Ectodermal cell (in vitro differentiated cells): ENCODE results near the gene LGALSL. TPM values are rescaled to one million over a fixed set of nuclear protein-coding genes. Genes with fewer than 3 reads are reported as not detected.

Experiments
- H3K27ac ChIP-seq: 2 replicates; pipeline ENCODE4 v1.7.0; 2013; ENCODE audit warnings: mild to moderate bottlenecking, low read depth, low read length; ENCODE audit not compliant: insufficient read depth, poor library complexity, severe bottlenecking
- H3K27me3 ChIP-seq: 2 replicates; pipeline ENCODE4 v1.7.0; 2013; ENCODE audit warnings: mild to moderate bottlenecking, low read length; ENCODE audit not compliant: insufficient read depth, control insufficient read depth, poor library complexity, severe bottlenecking
- H3K36me3 ChIP-seq: one replicate; pipeline ENCODE4 v1.7.0; 2013; ENCODE audit warnings: low read length; ENCODE audit not compliant: control insufficient read depth, insufficient read depth
- H3K4me1 ChIP-seq: one replicate; pipeline ENCODE4 v1.7.0; 2013; ENCODE audit warnings: low read length; ENCODE audit not compliant: control insufficient read depth, insufficient read depth
- H3K4me3 ChIP-seq: 2 replicates; pipeline ENCODE4 v1.7.0; 2013; ENCODE audit warnings: low read depth, low read length, control low read depth; ENCODE audit not compliant: insufficient read depth
- H3K9me3 ChIP-seq: 2 replicates; pipeline ENCODE4 v1.7.0; 2013; ENCODE audit warnings: mild to moderate bottlenecking, low read length, moderate library complexity; ENCODE audit not compliant: control insufficient read depth
- WGBS, 2 experiments: methylation state at CpG; one replicate each; pipeline ENCODE4 v1.1.7; 2013; ENCODE audit warnings: missing lambda C conversion rate in 2 of 2; 5-methylcytosine and 5-hydroxymethylcytosine counted together
- polyA plus RNA-seq, 4 experiments: library from polyadenylated mRNA; stranded (reverse); fragments of 50-300 nt; gene quantifications; one replicate each; pipeline ENCODE4 v1.2.3, GENCODE V29; 2013

LGALSL gene
- polyA plus RNA-seq (2013, experiment 1 of 4): 23.7 TPM
- 22.1 TPM for polyA plus RNA-seq (2013, experiment 2 of 4)
- 24.1 TPM for polyA plus RNA-seq (2013, experiment 3 of 4)
- 19.7 TPM for polyA plus RNA-seq (2013, experiment 4 of 4)

DNA sequence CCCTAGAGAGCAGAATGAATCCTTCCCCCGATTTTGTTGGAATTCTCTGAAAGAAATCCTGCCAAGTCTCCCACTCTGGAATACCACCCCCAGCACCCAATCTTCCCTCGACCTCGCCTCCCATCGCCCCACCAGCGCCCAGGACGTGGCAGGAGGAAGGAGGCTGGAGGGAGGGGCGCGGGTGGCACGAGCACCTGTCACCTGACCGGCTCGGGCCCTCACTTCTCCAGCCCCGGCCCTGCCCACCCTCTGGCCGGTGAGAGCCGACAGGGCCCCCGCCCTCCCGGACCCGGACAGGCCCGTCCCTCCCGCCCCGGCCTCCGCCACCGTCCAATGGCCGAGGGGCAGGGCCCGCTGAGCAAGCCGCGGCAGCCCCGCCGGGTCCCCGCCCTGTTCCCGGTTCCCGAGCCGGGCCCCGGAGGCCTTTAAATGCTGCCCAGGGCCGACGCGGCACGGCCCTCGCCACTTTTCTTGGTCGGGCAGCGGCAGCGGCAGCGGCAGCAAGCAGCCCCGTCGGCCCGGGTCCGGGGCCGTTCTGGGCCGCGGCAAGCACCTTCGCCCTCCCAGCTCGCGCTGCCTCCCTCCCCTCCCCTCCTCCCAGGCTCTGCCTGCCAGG lies at the start of gene LGALSL:
TSS of gene LGALSL (plus strand) at position 393 of the 616 bp plus-strand sequence. CDS start 384 bp downstream, outside the sequence.
- WGBS, 2 experiments: 0 to 1% methylated on average over 52 of the region's 52 CpGs
- Histone ChIP-seq H3K9me3 (no peaks in the 10 kb centered on the region), H3K4me1 (peaks cover 6% of the 10 kb centered on the region), H3K27ac (peak within 1 kb of the TSS; percentile 72), H3K36me3 (peaks cover 3% of the 10 kb centered on the region), H3K4me3 (peak within 1 kb of the TSS; percentile 75), H3K27me3 (no peaks in the 10 kb centered on the region)

DNA sequence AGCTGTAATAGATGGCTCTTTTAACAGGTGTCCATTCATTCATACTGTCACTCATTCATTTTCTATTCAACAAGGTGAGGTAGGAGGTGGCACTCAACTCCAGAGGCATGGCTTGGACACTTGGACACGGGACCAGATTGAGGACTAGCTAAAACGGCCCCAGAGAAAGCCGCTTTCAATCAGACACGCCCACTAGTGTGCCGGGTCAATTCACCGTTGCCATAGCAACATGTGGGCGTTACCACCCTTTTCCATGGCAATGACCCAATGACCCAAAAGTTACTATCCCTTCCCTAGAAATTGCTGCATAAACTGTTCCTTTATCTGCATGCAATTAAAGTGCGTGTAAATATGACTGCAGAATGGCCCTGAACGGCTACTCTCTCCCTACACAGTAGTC lies 49.2 kb upstream of the LGALSL start:
- Histone ChIP-seq H3K27ac (peak overlapping the region; percentile 95), H3K9me3 (no peaks in the 10 kb centered on the region), H3K4me1 (peaks cover 51% of the 10 kb centered on the region), H3K4me3 (peak overlapping the region; percentile 2), H3K36me3 (no peaks in the 10 kb centered on the region), H3K27me3 (no peaks in the 10 kb centered on the region)
- 37 to 41% methylated on average over 9 of the region's 9 CpGs for WGBS, 2 experiments

DNA sequence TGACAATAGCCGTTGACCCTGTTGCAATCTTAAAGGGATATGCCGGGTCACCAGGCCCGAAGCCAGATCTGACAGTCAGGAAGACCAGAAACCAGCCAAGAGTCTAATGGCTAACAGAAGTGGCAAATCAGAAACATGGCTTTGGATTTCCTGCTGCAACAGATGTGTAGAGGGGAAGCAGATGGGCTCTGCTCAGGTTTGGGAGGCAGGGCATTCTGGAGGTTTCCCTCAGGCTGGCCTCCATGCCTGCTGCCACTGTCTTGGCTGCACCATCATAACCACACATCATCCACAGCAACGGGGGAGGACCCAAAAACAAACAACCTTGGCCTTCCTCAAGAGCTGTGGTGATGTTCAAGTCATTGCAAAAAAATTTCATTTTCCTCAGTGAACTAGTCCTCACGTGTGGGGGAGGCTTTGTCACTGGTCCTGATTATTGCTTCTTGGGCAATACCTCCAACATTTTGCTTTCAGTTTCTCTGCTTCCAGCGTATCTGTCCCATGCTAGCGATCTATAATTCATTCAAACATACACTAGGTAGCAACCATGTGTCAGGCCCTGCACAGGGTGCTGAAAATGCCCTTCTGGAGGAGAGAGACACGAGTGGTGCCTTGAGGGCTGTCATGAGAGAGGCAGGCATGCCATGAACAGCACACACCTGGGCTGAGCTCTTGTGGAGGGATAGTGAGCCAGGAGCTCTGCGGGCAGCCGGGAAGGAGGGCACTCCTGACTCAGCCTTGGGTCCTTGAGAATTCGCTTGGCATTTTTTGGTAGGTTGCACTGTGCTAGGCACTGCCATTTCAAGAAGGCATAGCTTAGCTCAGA lies 48.2 kb upstream of the LGALSL start:
- Histone ChIP-seq H3K4me3 (no peak overlapping the region), H3K4me1 (peaks cover 47% of the 10 kb centered on the region), H3K36me3 (no peaks in the 10 kb centered on the region), H3K27ac (no peak overlapping the region), H3K27me3 (no peaks in the 10 kb centered on the region), H3K9me3 (no peaks in the 10 kb centered on the region)
- 93 to 95% methylated on average over 11 of the region's 11 CpGs for WGBS, 2 experiments

DNA sequence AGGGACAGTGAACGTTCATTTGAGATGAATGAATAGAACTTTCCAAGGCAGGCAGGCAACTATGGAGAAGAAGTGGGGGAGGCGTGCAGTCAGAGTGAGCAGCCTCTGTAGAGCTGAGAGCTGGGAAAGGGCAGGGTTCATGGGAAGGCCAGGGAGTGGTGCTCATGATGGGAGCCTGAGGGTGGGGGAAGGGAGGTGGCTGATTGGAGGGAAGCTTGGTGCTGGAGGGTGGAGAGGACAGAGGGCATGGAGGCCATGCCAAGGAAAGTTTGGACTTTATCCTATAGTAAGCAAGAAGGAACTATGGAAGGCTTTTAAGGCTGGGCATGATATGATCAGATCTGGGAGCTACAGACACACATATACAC lies 47.6 kb upstream of the LGALSL start:
- WGBS, 2 experiments: 82 to 84% methylated on average over 2 of the region's 2 CpGs
- H3K27me3 ChIP-seq: no peaks in the 10 kb centered on the region
- peaks cover 41% of the 10 kb centered on the region for H3K4me1 ChIP-seq
- no peaks in the 10 kb centered on the region for H3K36me3 ChIP-seq
- no peaks in the 10 kb centered on the region for H3K9me3 ChIP-seq
- no peak overlapping the region for H3K27ac ChIP-seq
- no peak overlapping the region for H3K4me3 ChIP-seq

DNA sequence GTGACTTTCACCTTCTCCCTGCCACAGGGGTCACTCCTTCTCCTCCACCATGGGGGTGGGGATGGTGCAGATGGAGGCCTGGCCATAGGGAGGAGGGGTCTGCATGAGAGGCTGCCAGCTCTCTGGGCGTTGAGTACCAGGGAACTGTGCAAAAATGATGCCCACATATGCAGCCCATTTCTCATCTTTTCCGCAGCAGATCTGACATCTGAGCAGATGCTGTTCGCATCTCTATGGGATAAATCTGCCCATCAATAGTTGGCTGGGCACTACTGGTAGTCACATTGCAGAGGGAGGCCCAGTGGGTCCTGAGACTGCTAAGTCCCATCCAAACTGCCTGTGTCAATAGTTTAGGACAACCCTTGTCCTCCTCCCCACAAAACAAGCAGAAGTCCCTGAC lies 45.9 kb upstream of the LGALSL start:
- H3K27ac ChIP-seq: no peak overlapping the region
- H3K27me3 ChIP-seq: no peaks in the 10 kb centered on the region
- no peak overlapping the region for H3K4me3 ChIP-seq
- peaks cover 32% of the 10 kb centered on the region for H3K4me1 ChIP-seq
- H3K36me3 ChIP-seq: no peaks in the 10 kb centered on the region
- WGBS, 2 experiments: 92 to 96% methylated on average over 3 of the region's 3 CpGs
- H3K9me3 ChIP-seq: no peaks in the 10 kb centered on the region

DNA sequence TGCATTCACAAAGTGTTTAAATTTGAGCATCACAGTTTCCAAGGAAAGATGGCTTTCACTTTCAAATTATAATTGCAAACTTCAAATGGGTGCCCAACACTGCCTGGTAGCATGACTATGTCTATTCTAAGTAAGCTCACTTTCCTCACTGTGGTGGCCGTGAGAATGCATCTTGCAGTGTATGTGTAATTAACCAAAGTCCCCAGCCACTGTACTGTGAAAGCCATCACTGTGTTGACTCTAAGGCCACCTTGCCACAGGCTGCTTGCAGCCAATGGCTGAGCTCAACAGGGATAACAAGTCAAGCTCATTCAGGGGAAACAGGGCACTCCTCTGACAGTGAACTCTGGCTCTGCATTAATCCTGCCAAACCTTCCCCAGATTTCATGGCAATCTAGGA lies 43.3 kb upstream of the LGALSL start:
- H3K4me1 ChIP-seq: peaks cover 8% of the 10 kb centered on the region
- 74 to 100% methylated on average over 1 of the region's 1 CpG for WGBS, 2 experiments
- no peaks in the 10 kb centered on the region for H3K27me3 ChIP-seq
- H3K27ac ChIP-seq: no peak overlapping the region
- no peak overlapping the region for H3K4me3 ChIP-seq
- H3K36me3 ChIP-seq: no peaks in the 10 kb centered on the region
- H3K9me3 ChIP-seq: no peaks in the 10 kb centered on the region

DNA sequence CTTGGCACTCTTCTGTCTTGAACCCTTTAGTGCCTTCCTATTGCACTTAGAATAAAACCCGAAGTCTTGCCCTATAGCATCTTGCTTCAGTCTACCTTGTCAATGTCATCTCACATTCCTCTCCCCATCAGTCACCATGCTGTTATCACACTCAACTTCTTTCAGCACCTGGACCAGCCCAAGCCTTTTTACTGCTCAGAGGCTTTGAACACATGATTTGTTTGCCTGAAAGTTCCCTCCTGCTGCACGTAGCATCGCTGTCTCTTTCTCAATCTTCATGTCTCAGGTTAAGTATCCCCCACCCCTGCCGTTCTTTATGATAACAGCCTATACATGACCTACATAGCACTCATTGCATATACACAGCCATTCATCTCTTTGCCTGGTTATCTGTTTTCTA lies 41.3 kb upstream of the LGALSL start:
- no peak overlapping the region for H3K27ac ChIP-seq
- no peaks in the 10 kb centered on the region for H3K27me3 ChIP-seq

DNA sequence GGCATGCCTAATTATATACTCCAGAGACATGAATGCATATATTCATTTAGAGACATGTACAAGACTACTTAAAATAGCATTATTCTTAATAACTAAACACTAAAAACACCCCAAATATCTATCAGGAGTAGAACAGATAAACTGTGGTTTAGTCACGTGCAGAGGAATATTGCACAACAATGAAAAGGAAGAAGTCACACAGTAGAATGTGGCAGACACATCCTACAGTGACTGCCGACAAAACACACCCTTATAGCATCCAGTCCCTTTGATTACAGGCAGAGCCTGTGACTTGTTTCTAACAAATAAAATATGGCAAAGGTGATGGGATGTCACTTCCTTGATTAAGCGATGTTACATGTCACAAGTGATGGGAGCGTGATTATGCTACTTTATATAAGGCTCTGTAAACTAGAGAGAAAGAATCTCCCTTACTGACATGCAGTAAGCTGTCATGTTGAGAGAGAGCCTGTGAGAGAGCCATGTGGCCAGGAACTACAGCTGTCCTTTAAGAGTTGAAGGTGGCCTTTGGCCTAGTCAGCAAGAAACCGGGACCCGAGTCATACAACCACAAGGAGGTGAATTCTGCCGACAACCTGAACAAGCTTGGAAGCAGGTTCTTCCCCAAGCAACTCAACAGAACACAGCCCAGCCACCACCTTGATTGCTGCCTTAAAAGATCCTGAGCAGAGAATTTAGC lies 39.1 kb upstream of the LGALSL start:
- H3K9me3 ChIP-seq: no peaks in the 10 kb centered on the region
- H3K27ac ChIP-seq: no peak overlapping the region
- no peak overlapping the region for H3K4me3 ChIP-seq
- H3K27me3 ChIP-seq: no peaks in the 10 kb centered on the region
- H3K36me3 ChIP-seq: no peaks in the 10 kb centered on the region
- no peaks in the 10 kb centered on the region for H3K4me1 ChIP-seq
- WGBS, 2 experiments: 92 to 97% methylated on average over 6 to 7 of the region's 7 CpGs

More for the DNA sequence above, 41.3 kb upstream of the LGALSL start:
- 87 to 91% methylated on average over 4 of the region's 4 CpGs for WGBS, 2 experiments
- Histone ChIP-seq H3K9me3 (no peaks in the 10 kb centered on the region), H3K4me3 (no peak overlapping the region), H3K4me1 (no peaks in the 10 kb centered on the region), H3K36me3 (no peaks in the 10 kb centered on the region)

DNA sequence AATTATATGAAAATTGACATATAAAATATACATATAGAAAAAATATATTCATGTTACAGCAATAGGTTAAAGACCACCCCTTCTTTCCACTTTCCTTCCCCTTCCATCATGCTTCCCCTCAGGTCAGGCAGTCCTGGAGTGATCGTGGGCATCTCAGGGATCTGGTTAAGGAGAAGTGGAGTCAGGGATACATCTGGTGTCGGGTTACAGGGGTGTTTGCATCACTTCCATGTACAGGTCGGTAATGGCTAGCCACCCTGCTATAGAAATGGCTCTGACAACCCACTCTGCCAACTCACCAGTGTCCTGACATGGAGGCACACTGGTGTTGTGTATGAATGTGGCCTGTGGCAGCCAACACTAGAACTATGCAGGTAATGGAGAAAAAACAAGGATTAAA lies 36.3 kb upstream of the LGALSL start:
- H3K36me3 ChIP-seq: no peaks in the 10 kb centered on the region
- no peak overlapping the region for H3K27ac ChIP-seq
- no peak overlapping the region for H3K4me3 ChIP-seq
- H3K4me1 ChIP-seq: no peaks in the 10 kb centered on the region
- 53 to 60% methylated on average over 3 of the region's 3 CpGs for WGBS, 2 experiments
- no peaks in the 10 kb centered on the region for H3K9me3 ChIP-seq
- no peaks in the 10 kb centered on the region for H3K27me3 ChIP-seq

DNA sequence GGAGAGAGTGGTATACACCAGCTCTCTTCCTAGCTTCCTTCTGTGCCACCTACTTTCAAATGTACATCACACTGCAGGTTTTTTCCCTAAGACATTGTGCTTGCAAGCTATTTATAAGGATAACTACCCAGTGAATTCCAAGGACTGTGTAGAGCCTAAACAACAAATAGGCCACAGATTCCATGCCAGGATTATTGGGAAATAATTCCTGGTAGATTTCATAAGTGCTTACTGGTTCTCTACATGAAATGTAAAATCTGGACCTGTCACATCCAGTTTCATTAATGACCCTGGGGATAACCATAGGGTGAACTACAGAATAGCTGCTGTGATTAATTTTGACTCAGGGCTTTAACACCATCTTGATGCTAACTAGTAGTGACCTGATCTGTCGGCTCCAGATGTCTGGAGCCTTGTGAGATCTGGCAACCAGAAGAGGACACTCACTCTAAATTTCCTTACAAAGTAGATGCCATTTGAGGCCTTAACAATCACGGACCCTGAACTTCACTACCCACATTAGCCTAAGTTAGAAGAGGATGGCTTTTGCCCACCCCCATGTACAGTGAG lies 34.3 kb upstream of the LGALSL start:
- no peaks in the 10 kb centered on the region for H3K4me1 ChIP-seq
- no peaks in the 10 kb centered on the region for H3K36me3 ChIP-seq
- no peak overlapping the region for H3K27ac ChIP-seq
- H3K4me3 ChIP-seq: no peak overlapping the region
- no peaks in the 10 kb centered on the region for H3K27me3 ChIP-seq
- no peaks in the 10 kb centered on the region for H3K9me3 ChIP-seq
- WGBS, 2 experiments: 92 to 97% methylated on average over 2 of the region's 2 CpGs
